CD4-positive, alpha-beta T cell treated with Interleukin-21 for 1 hour (primary cell): ENCODE measurements around the gene SUCLG2.

Experiments used
- DNase-seq: peaks from one replicate; pipeline ENCODE4 v3.0.0-alpha.2; 2020

SUCLG2 gene

GRCh38 chr3:67495751-67496150 lies 158.7 kb downstream of the SUCLG2 start:
- DNase-seq: no peak

- no peak for DNase-seq
Observed at GRCh38 chr3:67493808-67494207, 160.6 kb downstream of the SUCLG2 start.

DNA sequence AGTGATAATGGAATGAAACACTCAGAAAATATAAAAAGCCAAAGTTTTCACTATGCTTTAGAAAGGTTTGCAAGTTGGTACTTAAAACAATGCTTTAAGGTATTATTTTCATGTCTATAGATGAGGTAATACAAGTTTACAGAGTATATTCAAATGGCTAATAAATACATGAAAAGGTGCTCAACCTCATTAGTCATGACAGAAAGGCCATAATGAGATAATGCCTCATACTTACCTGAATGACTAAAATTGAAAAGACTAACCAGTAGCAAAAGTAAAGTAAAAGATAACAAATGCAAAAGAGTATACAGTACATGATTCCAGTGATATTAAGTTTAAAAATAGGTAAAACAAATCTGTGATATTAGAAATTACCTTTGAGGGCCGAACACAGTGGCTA lies 163.8 kb downstream of the SUCLG2 start:
- DNase-seq: no peak

DNA sequence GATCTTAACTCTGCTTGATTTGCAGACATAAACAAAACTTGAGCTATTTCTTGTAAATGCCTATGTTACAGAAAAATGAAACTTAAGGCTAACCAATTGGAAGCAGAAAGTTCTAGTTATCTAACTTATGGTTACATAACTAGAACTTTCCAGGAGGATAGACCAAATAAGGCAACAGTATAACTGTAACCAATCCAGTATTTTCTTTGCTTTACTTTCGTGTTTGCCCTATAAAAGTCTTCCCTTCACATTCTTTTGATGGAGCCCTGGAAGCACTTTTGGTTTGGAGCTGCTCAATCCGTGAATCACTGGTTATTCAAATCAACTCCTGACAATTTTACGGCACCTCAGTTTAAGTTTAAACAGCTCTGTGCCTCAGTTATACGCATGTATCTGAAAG lies 164.6 kb downstream of the SUCLG2 start:
- no peak for DNase-seq

GRCh38 chr3:67487564-67488114 lies 166.8 kb downstream of the SUCLG2 start:
- no peak for DNase-seq

DNA sequence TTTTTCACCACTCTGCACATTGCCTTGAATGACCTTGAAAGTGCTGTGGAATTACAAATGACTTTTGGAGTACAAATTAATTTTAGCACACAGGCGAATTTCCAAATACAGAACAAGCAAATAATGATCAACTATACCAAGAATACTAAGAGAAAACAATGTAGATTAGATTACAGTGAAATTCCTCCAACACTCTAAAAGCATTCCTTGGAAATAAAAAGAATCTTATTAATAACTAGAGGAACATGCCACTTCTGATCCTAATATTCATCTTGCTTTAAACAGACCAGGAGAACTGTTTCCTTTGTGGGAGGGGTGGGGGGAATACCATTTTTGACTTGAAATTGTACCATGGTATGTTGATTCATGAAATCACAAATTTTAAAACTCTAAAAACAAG lies 167.5 kb downstream of the SUCLG2 start:
- no peak for DNase-seq

DNA sequence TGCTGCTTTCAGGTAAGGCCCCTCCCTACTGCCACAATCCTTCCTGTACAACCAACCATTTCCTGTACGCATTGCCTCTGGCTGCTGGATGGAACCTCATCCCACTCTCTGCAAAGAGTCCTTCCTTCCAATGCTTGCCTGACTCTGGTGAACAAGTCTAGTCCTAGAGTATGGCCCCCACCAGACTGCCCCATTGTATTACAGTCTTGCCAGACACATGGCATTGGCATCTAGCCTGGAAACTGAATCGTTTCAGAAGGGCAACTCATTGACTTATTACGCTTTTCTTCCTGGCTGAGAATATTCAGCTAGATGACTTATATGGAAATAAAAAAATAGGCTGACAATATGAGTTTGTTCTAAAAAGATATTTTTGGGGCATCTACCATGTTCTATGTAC lies 170.3 kb downstream of the SUCLG2 start:
- DNase-seq: no peak

DNA sequence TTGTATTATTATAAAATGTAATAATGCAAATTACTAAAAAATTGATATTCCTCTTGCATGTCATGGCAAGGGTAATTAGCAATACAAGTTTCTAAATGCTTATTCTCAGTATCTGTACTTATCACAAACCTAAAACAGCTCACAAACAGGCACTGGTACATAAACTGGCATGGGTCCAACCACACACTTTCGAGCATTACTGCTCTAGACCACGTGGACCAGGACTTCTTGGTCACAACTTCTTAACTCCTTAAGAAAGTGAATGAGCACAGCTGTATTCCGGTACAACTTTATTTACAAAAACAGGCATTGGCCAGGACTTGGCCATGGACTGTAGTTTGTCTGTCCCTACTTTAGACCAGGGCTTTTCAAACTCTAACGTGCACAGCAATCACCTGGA lies 173.3 kb downstream of the SUCLG2 start:
- DNase-seq: no peak

GRCh38 chr3:67478423-67478822 lies 176.0 kb downstream of the SUCLG2 start:
- DNase-seq: no peak

GRCh38 chr3:67474311-67474710 lies 180.1 kb downstream of the SUCLG2 start:
- no peak for DNase-seq

DNA sequence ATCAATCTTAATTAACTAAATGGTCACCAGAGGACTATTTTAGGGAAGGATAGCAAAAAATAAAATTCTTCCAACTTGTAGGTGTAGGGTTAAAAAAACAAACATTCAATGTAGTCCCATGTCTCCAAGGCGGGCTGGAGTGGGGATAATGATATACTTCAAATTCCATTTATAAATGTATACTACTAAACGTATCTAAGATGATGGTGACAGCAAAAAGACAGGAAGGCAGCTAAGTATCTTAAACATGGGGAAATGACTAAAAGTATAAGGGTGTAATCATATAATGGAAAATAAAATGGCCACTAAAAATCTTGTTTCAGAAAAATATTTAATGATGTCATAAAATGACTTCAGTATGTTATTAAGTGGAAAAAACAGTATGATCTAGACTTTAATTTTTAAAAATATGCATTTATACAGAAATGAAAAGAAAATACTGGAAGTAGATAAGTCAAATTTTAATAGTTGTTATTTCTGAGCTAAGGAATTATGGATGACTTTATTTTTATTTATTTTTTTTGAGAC lies 181.7 kb downstream of the SUCLG2 start:
- no peak for DNase-seq

DNA sequence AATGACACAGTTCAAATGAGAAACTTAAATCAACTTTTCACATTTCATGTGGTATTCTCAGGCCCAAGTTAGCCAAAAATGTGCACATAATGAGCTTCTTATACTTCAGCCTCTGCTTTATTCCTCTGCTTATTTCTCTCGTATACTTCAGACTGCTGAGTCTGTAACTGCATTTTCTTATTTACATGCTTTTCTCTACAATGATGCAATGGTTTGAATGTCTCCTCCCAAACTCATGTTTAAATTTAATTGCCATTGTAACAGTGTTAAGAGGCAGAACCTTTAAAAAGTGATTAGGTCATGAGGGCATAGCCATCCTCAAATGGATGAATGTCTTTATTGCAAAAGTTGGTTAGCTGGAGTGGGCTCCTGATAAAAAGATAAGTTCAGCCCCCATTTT lies 184.2 kb downstream of the SUCLG2 start:
- no peak for DNase-seq

DNA sequence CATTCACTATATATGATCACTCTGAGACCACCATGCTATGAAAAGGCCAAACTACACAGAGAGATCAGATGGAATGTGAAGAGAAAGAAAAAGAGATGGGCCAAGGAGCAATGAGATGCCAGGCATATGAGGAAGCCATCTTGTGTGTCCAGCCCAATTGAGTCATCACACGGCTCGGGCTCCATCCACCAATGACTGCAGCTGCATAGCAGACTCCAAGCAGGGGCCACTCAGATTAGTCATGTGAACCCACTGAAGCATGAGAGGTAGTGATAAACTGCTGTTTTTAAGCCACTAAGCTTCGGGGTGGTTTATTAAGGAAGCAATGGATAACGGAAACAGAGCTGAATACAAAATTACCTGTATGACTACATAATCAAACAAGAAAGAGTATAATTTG lies 185.9 kb downstream of the SUCLG2 start:
- no peak for DNase-seq

DNA sequence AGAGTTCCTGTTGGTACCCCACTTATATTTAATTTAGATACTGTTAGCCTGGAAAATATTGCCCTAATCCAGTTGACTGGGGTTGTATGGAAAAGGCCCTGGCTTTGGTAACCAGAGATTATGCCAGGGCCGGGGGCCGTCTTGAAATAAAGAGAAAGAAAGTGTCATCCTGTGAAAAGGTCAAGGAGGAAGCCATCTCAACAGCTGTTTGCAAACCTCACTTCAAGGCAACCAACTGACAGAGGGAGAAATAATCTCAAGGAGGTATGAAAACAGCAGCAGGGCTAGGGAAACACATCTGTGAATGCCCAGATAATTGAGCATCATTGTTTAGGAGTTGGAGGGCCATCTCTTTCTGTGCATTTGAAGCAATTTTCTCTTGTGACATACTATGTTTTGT lies 190.8 kb downstream of the SUCLG2 start:
- DNase-seq: no peak

- DNase-seq: no peak
Observed at GRCh38 chr3:67462187-67462586, 192.2 kb downstream of the SUCLG2 start.

- DNase-seq: no peak
Observed at GRCh38 chr3:67461667-67462142, 192.7 kb downstream of the SUCLG2 start.

- DNase-seq: no peak
Observed at GRCh38 chr3:67460841-67461510, 193.4 kb downstream of the SUCLG2 start.

DNA sequence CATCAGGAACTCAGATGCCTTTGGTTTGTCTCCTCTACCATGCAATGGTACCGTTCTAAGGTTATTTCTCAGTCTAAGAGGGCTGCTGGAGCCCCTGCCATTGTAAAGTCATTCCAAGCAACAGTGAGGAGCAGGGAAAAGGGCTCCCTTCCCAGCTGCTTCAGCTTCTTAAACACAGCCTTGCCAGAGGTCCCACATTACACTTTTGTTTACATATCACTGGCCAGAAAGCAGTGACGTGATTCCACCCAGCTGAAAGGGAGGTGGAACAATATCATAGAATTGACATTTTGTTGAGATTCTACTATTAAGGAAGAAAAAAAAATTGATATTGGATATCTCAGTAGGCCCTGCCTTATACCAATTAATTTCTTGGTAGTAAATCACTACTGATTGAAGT lies 194.6 kb downstream of the SUCLG2 start:
- no peak for DNase-seq

- no peak for DNase-seq
Observed at GRCh38 chr3:67458896-67459530, 195.4 kb downstream of the SUCLG2 start.

- DNase-seq: no peak
Observed at GRCh38 chr3:67458408-67458807, 196.0 kb downstream of the SUCLG2 start.

- no peak for DNase-seq
Observed at GRCh38 chr3:67453628-67454027, 200.8 kb downstream of the SUCLG2 start.

DNA sequence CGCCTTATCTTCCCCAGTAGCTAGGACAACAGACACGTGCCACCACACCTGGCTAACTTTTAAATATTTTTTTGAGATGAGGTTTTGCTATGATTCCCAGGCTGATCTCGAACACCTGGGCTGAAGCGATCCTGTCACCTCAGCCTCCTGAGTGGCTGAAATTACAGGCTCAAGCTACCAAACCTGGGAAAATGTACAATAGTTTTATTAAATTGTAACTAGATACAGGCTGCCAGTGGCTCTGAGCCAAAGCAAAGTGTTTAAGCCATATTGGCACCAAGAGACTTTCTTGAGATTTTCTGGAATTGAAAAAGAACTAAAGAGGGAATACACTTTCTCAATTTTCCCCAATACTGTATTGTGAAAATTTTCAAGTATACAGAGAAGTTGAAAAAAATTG lies 204.3 kb downstream of the SUCLG2 start:
- DNase-seq: no peak

GRCh38 chr3:67447393-67447792 lies 207.0 kb downstream of the SUCLG2 start:
- DNase-seq: no peak

GRCh38 chr3:67437789-67438188 lies 216.6 kb downstream of the SUCLG2 start:
- no peak for DNase-seq
